ENCODE measurements around the gene C1orf105. TPM values are rescaled to one million over a fixed set of nuclear protein-coding genes. Genes with fewer than 3 reads are reported as not detected.

The C1orf105 gene
- total and polyA plus RNA-seq, 3 donors from 2014 or later, result 15.1 to 60.8 (median 15.8) TPM

DNA sequence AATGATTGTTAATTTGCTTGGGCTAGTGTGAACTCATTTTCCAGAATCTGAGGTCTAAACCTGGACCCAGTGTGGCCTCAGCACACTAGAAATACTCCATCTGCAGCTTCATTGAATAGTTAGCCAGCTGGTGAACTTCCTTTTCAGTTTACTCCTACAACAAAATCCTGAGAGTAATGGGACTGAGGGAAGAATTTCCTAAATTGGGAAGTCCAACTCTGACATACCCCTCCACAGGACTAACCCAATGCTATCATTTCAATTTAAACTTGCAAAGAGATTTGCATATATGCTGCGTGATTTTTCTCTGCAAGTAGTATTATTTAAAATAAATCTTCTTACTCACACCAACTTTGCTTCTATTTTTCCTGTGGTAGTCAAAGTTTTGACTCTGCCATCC, 51.2 kb downstream of the C1orf105 start:
- DNase-seq, result no peak
- Histone ChIP-seq H3K4me3 (no peak overlapping the region), H3K9me3 (no peaks in the 10 kb centered on the region), H3K27me3 (no peaks in the 10 kb centered on the region), H3K4me1 (peaks cover 30% of the 10 kb centered on the region), H3K27ac (peak overlapping the region; percentile 85 to 88), H3K36me3 (ENCODE audit: low read depth, missing control alignments) (no peaks in the 10 kb centered on the region)
- 88 to 97% methylated on average over 1 of the region's 1 CpG for WGBS, 2 donors
- intact Hi-C loops (cut with DNase I; ENCODE audit: low total_unique reads), result no loop called here
- TF ChIP-seq CTCF (IDR thresholded peaks at IDR 0.05) (no peak), POLR2A (IDR thresholded peaks at IDR 0.05) (no peak)

GRCh38 chr1:172472495-172472894, 52.0 kb downstream of the C1orf105 start:
- no peaks in the 10 kb centered on the region for H3K36me3 ChIP-seq (ENCODE audit: low read depth, missing control alignments)
- TF ChIP-seq CTCF (IDR thresholded peaks at IDR 0.05), result no peak
- TF ChIP-seq POLR2A (IDR thresholded peaks at IDR 0.05), result no peak
- intact Hi-C loops (cut with DNase I; ENCODE audit: low total_unique reads), result no loop called here
- H3K27ac ChIP-seq, result peak overlapping the region; percentile 85 to 88
- no peaks in the 10 kb centered on the region for H3K9me3 ChIP-seq
- no peak overlapping the region for H3K4me3 ChIP-seq
- peaks cover 34% of the 10 kb centered on the region for H3K4me1 ChIP-seq
- WGBS, 2 donors, result 21 to 36% methylated on average over 1 of the region's 1 CpG
- no peaks in the 10 kb centered on the region for H3K27me3 ChIP-seq
- no peak for DNase-seq

GRCh38 chr1:172473302-172473701, 52.8 kb downstream of the C1orf105 start:
- intact Hi-C loops (cut with DNase I; ENCODE audit: low total_unique reads), result no loop called here
- 30 to 42% methylated on average over 3 of the region's 3 CpGs for WGBS, 2 donors
- no peaks in the 10 kb centered on the region for H3K27me3 ChIP-seq
- no peak for TF ChIP-seq CTCF (IDR thresholded peaks at IDR 0.05)
- TF ChIP-seq POLR2A (IDR thresholded peaks at IDR 0.05), result no peak
- H3K4me3 ChIP-seq, result no peak overlapping the region
- peak overlapping the region; percentile 85 to 88 for H3K27ac ChIP-seq
- no peak for DNase-seq
- H3K4me1 ChIP-seq, result peaks cover 34% of the 10 kb centered on the region
- H3K9me3 ChIP-seq, result no peaks in the 10 kb centered on the region
- H3K36me3 ChIP-seq (ENCODE audit: low read depth, missing control alignments), result no peaks in the 10 kb centered on the region

- H3K4me3 ChIP-seq, result no peak overlapping the region
- H3K4me1 ChIP-seq, result peaks cover 34% of the 10 kb centered on the region
- intact Hi-C loops (cut with DNase I; ENCODE audit: low total_unique reads), result no loop called here
- DNase-seq, result no peak
- H3K27ac ChIP-seq, result peak overlapping the region; percentile 85 to 88
- no peaks in the 10 kb centered on the region for H3K36me3 ChIP-seq (ENCODE audit: low read depth, missing control alignments)
- TF ChIP-seq CTCF (IDR thresholded peaks at IDR 0.05), result no peak
- TF ChIP-seq POLR2A (IDR thresholded peaks at IDR 0.05), result no peak
- H3K9me3 ChIP-seq, result no peaks in the 10 kb centered on the region
- H3K27me3 ChIP-seq, result no peaks in the 10 kb centered on the region
These were observed 53.4 kb downstream of the C1orf105 start for GRCh38 chr1:172473842-172474241.

DNA sequence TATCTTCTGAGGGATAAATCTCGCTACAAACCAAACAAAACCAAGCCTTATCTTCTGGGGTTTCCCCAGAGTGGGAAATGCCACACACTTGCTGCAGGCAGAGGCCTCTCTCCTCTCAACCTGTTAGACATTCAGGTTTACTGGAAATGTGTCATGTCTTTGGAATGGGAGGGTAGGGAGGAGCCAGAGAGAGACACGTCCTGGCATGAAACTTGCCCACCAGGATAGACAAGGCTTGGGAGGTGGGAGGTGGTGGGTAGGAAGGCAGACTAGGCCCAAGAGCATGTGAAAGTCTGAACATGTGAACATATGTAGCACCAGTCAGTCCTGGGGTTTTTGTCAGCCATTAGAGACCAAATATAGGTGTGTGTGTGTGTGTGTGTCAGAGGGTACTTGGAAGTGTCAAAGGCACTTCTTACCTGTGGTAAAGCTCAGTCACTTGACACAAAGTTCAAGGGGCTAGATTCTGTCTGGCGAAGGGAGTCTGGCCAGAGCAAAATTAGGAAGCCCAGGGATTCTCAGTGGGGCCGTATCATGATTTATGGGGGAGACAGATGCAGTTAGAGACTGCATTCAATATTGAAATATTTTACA, 55.8 kb downstream of the C1orf105 start:
- H3K4me1 ChIP-seq, result peaks cover 41% of the 10 kb centered on the region
- H3K36me3 ChIP-seq (ENCODE audit: low read depth, missing control alignments), result no peaks in the 10 kb centered on the region
- WGBS, 2 donors, result 82 to 84% methylated on average over 4 of the region's 4 CpGs
- H3K27ac ChIP-seq, result peak overlapping the region in 1 of 2 donors; percentile 33
- DNase-seq, result no peak
- H3K27me3 ChIP-seq, result no peaks in the 10 kb centered on the region
- no peaks in the 10 kb centered on the region for H3K9me3 ChIP-seq
- intact Hi-C loops (cut with DNase I; ENCODE audit: low total_unique reads), result no loop called here
- TF ChIP-seq CTCF (IDR thresholded peaks at IDR 0.05), result no peak
- no peak for TF ChIP-seq POLR2A (IDR thresholded peaks at IDR 0.05)
- H3K4me3 ChIP-seq, result no peak overlapping the region

Measured in testis (tissue), 3 donors.